Nephron progenitor cell (in vitro differentiated cells): ENCODE measurements around the gene IQCE.

Experiments used
- DNase-seq: peaks from one replicate; pipeline ENCODE4 v3.0.0; 2021
- H3K27ac Mint-ChIP-seq: 2 replicates; pipeline ENCODE4 v1.8.0; 2021; ENCODE audit warnings: mild to moderate bottlenecking, moderate library complexity, mixed read lengths
- H3K27me3 Mint-ChIP-seq: 2 replicates; pipeline ENCODE4 v1.8.0; 2021; ENCODE audit warnings: mild to moderate bottlenecking, low read depth, mixed read lengths; ENCODE audit not compliant: poor library complexity
- H3K36me3 Mint-ChIP-seq: 2 replicates; pipeline ENCODE4 v1.8.0; 2021; ENCODE audit warnings: low read depth, mixed read lengths
- H3K4me1 Mint-ChIP-seq: 2 replicates; pipeline ENCODE4 v1.8.0; 2021; ENCODE audit warnings: mixed read lengths
- H3K4me3 Mint-ChIP-seq: 2 replicates; pipeline ENCODE4 v1.8.0; 2021; ENCODE audit warnings: mild to moderate bottlenecking, moderate library complexity, mixed read lengths
- H3K9me3 Mint-ChIP-seq: 2 replicates; pipeline ENCODE4 v1.8.0; 2021; ENCODE audit warnings: mild to moderate bottlenecking, moderate library complexity, mixed read lengths
- TF ChIP-seq, protein P1 (sequence below): fragments of 200-600 bp; sonication (generic); IDR thresholded peaks from 2 replicates; pipeline ENCODE4 v1.5.0; 2021; ENCODE audit warnings: antibody characterized with exemption

The IQCE gene

GRCh38 chr7:2603044-2603965 is 44.5 kb downstream of the IQCE start:
- H3K9me3 Mint-ChIP-seq: no peaks in the 10 kb centered on the region
- H3K27ac Mint-ChIP-seq: no peak overlapping the region
- no peak overlapping the region for H3K4me3 Mint-ChIP-seq
- H3K27me3 Mint-ChIP-seq: no peaks in the 10 kb centered on the region
- H3K4me1 Mint-ChIP-seq: peaks cover 54% of the 10 kb centered on the region
- TF ChIP-seq, protein P1, sequence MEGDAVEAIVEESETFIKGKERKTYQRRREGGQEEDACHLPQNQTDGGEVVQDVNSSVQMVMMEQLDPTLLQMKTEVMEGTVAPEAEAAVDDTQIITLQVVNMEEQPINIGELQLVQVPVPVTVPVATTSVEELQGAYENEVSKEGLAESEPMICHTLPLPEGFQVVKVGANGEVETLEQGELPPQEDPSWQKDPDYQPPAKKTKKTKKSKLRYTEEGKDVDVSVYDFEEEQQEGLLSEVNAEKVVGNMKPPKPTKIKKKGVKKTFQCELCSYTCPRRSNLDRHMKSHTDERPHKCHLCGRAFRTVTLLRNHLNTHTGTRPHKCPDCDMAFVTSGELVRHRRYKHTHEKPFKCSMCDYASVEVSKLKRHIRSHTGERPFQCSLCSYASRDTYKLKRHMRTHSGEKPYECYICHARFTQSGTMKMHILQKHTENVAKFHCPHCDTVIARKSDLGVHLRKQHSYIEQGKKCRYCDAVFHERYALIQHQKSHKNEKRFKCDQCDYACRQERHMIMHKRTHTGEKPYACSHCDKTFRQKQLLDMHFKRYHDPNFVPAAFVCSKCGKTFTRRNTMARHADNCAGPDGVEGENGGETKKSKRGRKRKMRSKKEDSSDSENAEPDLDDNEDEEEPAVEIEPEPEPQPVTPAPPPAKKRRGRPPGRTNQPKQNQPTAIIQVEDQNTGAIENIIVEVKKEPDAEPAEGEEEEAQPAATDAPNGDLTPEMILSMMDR: no peak
- DNase-seq: no peak
- peaks cover 21% of the 10 kb centered on the region for H3K36me3 Mint-ChIP-seq

GRCh38 chr7:2604608-2605174 is 45.9 kb downstream of the IQCE start:
- Mint-ChIP-seq H3K27ac (no peak overlapping the region), H3K27me3 (no peaks in the 10 kb centered on the region), H3K4me3 (no peak overlapping the region), H3K4me1 (peaks cover 62% of the 10 kb centered on the region), H3K36me3 (peaks cover 13% of the 10 kb centered on the region), H3K9me3 (no peaks in the 10 kb centered on the region)
- TF ChIP-seq, protein P1: no peak
- no peak for DNase-seq

- Mint-ChIP-seq H3K9me3 (no peaks in the 10 kb centered on the region), H3K27me3 (peaks cover 3% of the 10 kb centered on the region), H3K4me3 (no peak overlapping the region), H3K4me1 (peaks cover 67% of the 10 kb centered on the region), H3K36me3 (peaks cover 5% of the 10 kb centered on the region), H3K27ac (no peak overlapping the region)
- TF ChIP-seq, protein P1: no peak
- DNase-seq: no peak
These were observed 47.1 kb downstream of the IQCE start for GRCh38 chr7:2605608-2606538.

DNA sequence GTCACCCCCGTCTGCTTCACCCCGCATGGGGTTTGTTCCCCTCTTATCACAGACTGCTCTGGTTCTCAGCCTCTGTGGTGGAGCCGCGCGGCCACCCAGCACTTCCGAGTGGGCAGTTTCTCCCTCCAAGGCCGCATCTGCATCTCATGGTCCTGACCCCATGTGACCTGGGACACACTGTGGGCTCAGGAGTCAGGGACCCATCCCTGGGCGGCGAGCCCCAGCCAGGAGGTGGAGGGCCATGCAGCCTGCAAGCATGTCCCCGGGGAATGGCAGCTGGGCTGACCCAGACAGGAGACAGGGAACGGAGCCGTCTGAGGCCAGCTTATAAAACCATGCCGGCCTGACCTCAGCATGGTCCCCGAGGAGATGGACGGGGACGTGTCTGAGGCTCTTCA is 47.8 kb downstream of the IQCE start:
- H3K9me3 Mint-ChIP-seq: no peaks in the 10 kb centered on the region
- no peak for DNase-seq
- TF ChIP-seq, protein P1: no peak
- no peak overlapping the region for H3K4me3 Mint-ChIP-seq
- peaks cover 64% of the 10 kb centered on the region for H3K4me1 Mint-ChIP-seq
- no peak overlapping the region for H3K27ac Mint-ChIP-seq
- H3K27me3 Mint-ChIP-seq: peaks cover 3% of the 10 kb centered on the region
- peaks cover 5% of the 10 kb centered on the region for H3K36me3 Mint-ChIP-seq

DNA sequence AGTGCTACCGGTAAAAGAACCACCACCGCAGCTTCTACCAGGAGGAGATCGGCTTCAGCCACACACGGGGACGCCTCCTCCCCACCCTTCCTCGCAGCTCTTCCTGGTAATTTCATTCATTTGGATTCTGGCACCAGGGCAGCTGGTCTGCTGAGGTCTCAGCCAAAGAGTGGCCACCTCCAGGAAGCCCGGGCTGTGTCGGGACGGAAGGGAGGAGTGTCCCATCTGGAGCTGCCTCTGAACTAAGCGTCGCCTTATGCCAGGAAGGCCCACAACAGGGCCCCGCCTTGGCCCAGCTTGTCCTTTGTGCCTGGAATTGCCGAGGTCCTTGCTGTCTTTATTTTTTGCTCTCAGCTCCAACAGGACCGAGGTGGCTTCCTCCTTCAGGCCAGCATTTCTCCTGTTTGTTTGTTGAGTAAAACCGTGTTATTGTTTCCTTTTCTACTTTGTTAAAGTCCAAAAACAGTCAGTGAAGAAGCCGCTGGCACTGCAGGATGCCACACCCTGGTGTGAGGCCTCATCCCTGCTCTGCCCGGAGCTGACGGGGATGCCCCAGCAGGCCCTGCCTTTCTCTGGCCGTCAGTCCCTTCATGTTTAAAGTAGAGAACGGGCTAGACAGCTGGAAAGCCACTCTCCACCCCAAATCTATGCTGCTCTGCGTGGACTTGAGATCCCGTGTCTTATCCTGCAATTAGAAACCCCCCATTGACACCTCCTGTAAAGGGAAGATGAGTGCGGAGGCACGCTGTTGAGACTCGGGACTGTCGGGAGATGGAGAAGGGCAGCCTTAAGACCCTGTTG is 48.5 kb downstream of the IQCE start:
- Mint-ChIP-seq H3K36me3 (no peaks in the 10 kb centered on the region), H3K27ac (peak overlapping the region; percentile 60), H3K4me3 (no peak overlapping the region), H3K9me3 (no peaks in the 10 kb centered on the region), H3K27me3 (peaks cover 3% of the 10 kb centered on the region), H3K4me1 (peaks cover 61% of the 10 kb centered on the region)
- TF ChIP-seq, protein P1: no peak
- DNase-seq: no peak
